Jurkat, Clone E6-1 (cell line): ENCODE results near the gene RBMS3.
"Not testable (repeated sequence)": the region's sequence is repeated elsewhere in the genome, so short reads cannot be mapped to it uniquely, and the experiment has no call there.

Source experiments
- DNase-seq: peaks from one replicate; pipeline ENCODE4 v3.0.0-alpha.2; 2011; ENCODE audit warnings: low read depth, low spot score
- H3K4me3 ChIP-seq: 2 replicates; pipeline ENCODE4 v1.5.1; 2011; ENCODE audit warnings: mild to moderate bottlenecking, low read length, control low read depth, moderate library complexity

The RBMS3 gene

GRCh38 chr3:29668728-29669127 lies 387.9 kb downstream of the RBMS3 start:
- no peak overlapping the region for H3K4me3 ChIP-seq
- no peak for DNase-seq

- not testable (repeated sequence) for DNase-seq, H3K4me3 ChIP-seq
These were observed 389.6 kb downstream of the RBMS3 start for GRCh38 chr3:29670476-29670875.

GRCh38 chr3:29677421-29677820 lies 396.6 kb downstream of the RBMS3 start:
- H3K4me3 ChIP-seq, result no peak overlapping the region
- no peak for DNase-seq

GRCh38 chr3:29679944-29680343 lies 399.1 kb downstream of the RBMS3 start:
- no peak overlapping the region for H3K4me3 ChIP-seq
- DNase-seq, result no peak

- H3K4me3 ChIP-seq, result no peak overlapping the region
- no peak for DNase-seq
These were observed 402.4 kb downstream of the RBMS3 start for GRCh38 chr3:29683018-29683993.

- no peak overlapping the region for H3K4me3 ChIP-seq
- peak; percentile 25 for DNase-seq
These were observed 406.2 kb downstream of the RBMS3 start for GRCh38 chr3:29686889-29687592.

GRCh38 chr3:29690686-29691353 lies 409.9 kb downstream of the RBMS3 start:
- DNase-seq, result no peak

GRCh38 chr3:29693863-29694262 lies 413.0 kb downstream of the RBMS3 start:
- DNase-seq, result no peak
- H3K4me3 ChIP-seq, result no peak overlapping the region

More at GRCh38 chr3:29690686-29691353, 409.9 kb downstream of the RBMS3 start:
- no peak overlapping the region for H3K4me3 ChIP-seq

GRCh38 chr3:29694331-29694730 lies 413.5 kb downstream of the RBMS3 start:
- no peak for DNase-seq
- H3K4me3 ChIP-seq, result no peak overlapping the region

GRCh38 chr3:29694783-29695182 lies 413.9 kb downstream of the RBMS3 start:
- no peak for DNase-seq
- no peak overlapping the region for H3K4me3 ChIP-seq

- no peak for DNase-seq
- no peak overlapping the region for H3K4me3 ChIP-seq
These were observed 414.3 kb downstream of the RBMS3 start for GRCh38 chr3:29695201-29695600.

GRCh38 chr3:29695643-29696198 lies 414.9 kb downstream of the RBMS3 start:
- no peak overlapping the region for H3K4me3 ChIP-seq
- DNase-seq, result no peak

GRCh38 chr3:29696311-29696710 lies 415.4 kb downstream of the RBMS3 start:
- no peak overlapping the region for H3K4me3 ChIP-seq
- DNase-seq, result no peak

- no peak for DNase-seq
- H3K4me3 ChIP-seq, result no peak overlapping the region
These were observed 417.1 kb downstream of the RBMS3 start for GRCh38 chr3:29697989-29698388.

GRCh38 chr3:29700256-29700655 lies 419.4 kb downstream of the RBMS3 start:
- H3K4me3 ChIP-seq, result no peak overlapping the region

GRCh38 chr3:29701326-29701983 lies 420.6 kb downstream of the RBMS3 start:
- no peak overlapping the region for H3K4me3 ChIP-seq
- no peak for DNase-seq

More at GRCh38 chr3:29700256-29700655, 419.4 kb downstream of the RBMS3 start:
- no peak for DNase-seq

- H3K4me3 ChIP-seq, result no peak overlapping the region
- DNase-seq, result no peak
These were observed 425.3 kb downstream of the RBMS3 start for GRCh38 chr3:29705906-29706844.

- no peak overlapping the region for H3K4me3 ChIP-seq
- DNase-seq, result no peak
These were observed 428.0 kb downstream of the RBMS3 start for GRCh38 chr3:29708884-29709283.
